DMS53 treated with DMSO at 0.1 percent for 48 hours (cell line): ENCODE measurements around the gene SAA4.
"Not testable (repeated sequence)": the region's sequence is repeated elsewhere in the genome, so short reads cannot be mapped to it uniquely, and the experiment has no call there.

Source experiments
- DNase-seq: peaks from one replicate; lab custom pipeline; 2025; ENCODE audit not compliant: unreplicated experiment; lab: John Stamatoyannopoulos, UW

SAA4 gene

DNA sequence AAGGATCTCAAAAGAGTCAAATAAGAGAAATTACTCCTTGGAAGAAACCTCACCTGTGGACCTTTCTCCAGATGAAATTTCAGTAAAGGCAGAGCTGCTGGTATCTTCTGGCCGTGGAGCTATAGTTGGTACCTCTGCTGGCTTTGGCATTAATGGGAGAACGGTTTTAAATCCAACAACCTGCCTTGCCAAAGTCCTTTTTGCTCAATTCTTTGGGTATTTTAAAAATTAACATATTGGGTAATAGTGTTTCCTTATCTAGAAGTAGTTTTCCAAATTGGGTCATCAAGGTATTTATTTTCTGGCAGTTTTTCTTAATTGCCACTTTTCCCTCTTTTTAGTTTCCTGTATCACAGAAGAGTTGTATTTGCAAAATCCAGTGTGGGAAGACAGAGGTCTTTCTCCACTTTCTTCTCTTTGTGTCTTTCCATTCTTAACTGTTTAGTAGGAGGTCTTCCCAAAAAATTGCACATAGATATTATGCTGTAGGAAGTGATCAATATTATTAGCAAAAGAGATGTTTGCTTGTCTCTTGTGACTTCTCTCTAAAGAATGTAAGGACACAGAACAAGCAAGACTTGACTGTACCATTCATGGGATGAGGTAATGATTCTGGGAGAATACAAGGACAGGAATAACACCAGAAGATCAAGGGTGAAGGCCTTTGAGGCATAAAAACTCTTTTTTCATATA lies at the start of gene SAA4:
TSS of gene SAA4 (minus strand) at position 139 of the 693 bp plus-strand sequence. CDS start 876 bp downstream, outside the sequence.
- DNase-seq = no peak

DNA sequence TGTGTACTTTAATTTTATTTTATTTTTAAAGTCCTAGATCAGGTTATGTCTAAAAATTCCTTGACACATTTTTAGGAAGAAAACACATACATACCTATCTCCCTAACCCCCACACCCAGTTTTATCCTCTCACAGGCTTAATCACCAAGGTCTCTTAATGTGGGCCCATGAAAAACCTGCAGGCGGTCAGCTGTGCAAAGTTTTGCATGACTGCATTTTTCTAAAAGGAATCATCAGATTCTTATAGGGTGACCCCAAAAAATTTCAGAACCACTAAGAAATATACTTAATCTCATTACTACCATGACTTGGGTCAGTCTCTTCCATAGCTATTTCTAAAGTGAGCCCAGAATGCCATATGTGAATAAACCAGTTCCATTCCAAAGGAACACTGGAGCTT lies 49.2 kb upstream of the SAA4 start:
- no peak for DNase-seq

DNA sequence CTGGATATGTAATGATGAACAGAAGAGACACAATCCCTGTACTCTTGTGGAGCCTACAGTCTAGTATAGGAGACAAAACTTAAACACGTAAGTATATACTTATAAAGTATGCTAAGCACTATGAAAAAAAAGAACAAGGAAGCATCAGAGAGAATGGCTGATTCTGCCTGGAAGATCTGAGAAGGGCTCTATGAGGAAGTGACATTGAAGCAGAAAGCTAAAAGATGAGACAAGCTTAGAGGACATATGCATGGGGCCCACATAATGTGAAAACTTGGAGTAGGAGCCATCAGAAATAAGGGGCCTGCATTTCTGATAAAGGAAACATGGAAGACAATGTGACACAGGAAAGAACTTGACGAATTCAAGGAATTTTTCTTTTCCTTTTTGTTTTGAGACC lies 46.0 kb upstream of the SAA4 start:
- no peak for DNase-seq

DNA sequence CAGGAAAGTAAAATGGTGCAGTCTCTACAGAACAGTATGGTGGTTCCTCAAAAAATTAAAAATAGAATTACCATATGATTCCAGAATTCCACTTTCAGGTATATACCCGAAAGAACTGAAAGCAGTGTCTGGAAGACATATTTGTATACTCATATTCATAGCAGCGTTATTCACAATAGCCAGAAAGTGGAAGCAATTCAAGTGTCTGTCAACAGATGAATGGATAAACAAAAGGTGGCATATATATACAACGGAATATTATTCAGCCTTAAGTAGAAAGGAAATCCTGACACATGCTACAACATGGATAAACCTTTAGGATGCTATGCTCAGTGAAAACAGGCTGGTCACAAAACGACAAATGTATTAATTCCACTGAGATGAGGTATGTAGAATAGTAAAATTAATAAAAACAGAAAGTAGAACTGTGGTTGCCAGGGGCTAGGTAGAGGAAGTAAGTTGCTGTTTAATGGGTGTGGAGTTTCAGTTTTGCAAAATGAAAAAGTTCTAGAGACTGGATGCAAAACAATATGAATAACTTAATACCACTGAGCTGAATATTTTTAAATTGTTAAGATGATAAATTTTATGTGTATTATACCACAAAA lies 43.9 kb upstream of the SAA4 start:
- DNase-seq = no peak

GRCh38 chr11:18277565-18278271 lies 41.1 kb upstream of the SAA4 start:
- DNase-seq = no peak

DNA sequence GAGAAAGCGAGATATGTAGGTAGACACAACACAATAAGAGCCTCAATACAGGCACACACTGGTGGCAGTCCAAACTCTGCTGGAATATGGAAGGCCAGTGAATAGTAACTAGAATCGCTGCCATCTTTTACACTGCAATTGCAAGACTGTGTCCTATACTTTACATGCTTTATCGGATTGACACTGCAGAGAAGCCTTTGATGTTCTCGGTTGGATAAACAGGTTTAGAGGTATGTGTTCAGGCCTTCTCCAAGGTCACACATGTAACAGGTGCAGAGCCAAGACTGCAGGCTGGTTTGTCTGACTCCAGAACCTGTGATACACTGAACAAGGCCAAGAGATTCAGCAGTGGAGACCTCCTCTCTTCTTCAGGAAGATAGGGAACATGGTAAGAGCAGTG lies 34.6 kb upstream of the SAA4 start:
- DNase-seq = no peak

DNA sequence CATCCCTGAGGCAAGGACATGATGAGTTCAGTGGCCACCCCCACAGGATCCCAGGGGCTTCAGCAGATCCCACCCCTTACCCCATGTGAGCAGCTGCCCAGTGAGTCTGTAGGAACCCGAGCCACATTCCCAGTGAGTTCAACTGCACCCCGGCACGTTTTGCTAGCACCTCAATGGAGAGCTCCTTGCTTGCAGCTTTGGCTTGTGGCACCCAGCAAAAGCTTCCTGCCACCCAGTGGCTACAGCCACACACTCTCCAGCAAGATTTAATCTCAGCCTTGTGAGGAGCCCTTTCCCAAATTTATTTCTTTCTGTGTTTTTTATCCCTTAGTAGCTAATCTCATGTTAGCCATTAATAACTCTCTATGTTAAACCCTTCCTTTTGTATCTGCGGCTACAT lies 33.5 kb upstream of the SAA4 start:
- no peak for DNase-seq

- DNase-seq = not testable (repeated sequence)
Observed at GRCh38 chr11:18269252-18269651, 32.6 kb upstream of the SAA4 start.

DNA sequence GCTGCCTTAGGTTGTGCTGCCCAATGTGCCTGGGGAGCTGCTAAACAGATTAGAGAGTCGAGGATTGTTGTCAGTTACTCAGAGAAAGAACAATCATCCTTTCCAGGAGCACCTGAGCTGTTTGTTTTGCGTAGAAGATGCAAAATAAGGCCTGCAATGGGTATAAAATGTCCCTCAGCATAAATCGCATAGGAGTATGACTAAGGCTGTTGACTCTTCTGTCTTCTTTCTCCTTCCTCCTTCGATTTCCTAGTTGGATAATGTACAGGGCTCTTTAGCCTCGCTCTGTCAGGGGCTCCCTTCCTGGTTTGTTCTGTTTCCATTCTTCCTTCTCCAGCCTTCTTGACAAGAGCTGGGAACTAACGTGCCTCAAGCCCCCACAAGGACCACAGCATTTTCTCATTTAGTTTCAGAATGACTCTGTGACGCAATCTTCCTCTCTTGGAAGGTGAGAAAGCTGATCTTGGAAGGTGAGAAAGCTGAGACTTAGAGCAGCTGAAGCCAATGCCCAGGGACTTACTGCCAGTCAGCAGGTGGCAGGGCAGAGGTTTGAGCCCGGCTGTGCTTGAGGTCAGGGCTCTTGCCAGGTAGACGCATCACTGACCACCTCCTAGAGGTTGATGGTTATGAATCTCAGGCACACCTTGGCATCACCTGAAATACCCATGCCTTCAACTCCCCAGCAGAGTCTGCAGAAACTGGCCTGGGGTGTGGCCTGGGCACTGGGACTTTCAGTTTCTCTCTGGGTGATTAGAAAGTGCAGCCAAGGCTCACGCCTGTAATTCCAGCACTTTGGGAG lies 30.9 kb upstream of the SAA4 start:
- DNase-seq = not testable (repeated sequence)

GRCh38 chr11:18265949-18266348 lies 29.3 kb upstream of the SAA4 start, which contains the start of gene SAA1:
TSS of gene SAA1 (plus strand) at chr11:18266264. CDS start at chr11:18266888, 624 bp downstream.
- no peak for DNase-seq

- no peak for DNase-seq
Observed at GRCh38 chr11:18264677-18265555, 28.3 kb upstream of the SAA4 start.

DNA sequence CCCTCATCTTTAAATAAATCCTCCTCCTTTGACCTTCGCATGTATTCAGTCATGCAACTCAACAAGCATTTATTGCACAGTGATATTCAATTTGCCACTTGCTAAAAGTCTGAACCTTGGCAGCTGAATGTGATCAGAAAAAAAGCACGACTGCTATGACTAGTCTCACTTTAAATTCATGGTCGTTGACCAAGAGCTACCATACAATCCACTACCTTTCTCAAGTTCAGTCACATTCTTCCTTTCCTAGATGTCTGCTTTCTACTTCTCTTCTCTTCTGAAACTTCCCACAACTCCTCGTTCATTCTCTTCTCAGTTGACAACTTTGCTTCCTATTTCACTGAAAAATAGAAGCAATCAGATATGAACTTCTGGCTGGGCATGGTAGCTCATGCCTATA lies 27.4 kb upstream of the SAA4 start:
- DNase-seq = no peak

DNA sequence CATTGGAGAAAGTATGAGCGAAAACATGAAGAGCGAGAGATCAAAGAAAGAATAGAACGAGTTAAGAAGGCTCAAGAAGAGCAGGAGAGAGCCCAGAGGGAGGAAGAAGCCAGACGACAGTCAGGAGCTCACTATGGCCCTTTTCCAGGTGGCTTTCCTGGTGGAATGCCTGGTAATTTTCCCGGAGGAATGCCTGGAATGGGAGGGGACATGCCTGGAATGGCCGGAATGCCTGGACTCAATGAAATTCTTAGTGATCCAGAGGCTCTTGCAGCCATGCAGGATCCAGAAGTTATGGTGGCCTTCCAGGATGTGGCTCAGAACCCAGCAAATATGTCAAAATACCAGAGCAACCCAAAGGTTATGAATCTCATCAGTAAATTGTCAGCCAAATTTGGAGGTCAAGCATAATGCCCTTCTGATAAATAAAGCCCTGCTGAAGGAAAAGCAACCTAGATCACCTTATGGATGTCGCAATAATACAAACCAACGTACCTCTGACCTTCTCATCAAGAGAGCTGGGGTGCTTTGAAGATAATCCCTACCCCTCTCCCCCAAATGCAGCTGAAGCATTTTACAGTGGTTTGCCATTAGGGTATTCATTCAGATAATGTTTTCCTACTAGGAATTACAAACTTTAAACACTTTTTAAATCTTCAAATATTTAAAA lies 26.2 kb upstream of the SAA4 start:
- DNase-seq = not testable (repeated sequence)

DNA sequence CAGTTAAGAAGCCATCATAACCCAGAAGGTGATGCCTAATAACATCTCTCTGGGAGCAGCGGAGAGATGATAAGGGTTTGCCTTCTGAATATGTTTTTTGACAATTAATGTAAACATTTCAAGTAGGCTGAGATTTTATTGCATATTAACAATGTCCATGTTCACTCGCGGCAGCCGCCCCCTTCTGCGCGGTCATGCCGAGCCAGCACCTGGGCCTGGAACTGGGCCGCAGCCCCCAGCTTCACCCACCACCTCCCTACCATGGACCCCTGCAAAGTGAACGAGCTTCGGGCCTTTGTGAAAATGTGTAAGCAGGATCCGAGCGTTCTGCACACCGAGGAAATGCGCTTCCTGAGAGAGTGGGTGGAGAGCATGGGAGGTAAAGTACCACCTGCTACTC lies 25.1 kb upstream of the SAA4 start:
- no peak for DNase-seq

GRCh38 chr11:18259259-18259658 lies 22.7 kb upstream of the SAA4 start:
- no peak for DNase-seq

DNA sequence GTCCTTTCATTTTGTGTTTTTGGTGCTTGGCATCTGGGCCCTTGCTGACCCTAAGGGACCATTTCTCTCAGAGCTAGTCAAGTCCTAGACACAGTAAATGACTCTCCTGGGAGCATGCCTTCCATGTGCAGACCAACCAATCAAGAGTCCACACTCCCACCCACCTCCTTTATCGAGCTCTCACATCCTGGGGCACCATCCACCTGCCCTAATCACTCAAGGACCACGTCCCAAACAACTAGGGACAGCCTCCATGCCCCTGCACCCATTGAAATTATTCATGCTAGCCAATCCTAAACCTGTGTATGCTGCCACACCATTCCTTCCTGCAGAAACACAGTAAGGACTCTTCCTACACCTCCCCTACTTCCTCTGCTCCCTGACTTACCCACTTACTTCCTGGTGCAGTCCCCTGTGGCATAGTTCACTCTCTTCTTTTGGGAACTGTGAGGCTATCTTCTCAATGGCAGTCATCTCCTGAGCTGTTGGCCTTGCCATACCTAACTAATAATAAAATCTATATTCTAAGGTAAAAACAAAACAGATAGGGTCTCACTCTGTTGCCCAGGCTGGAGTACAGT lies 18.3 kb upstream of the SAA4 start:
- DNase-seq = no peak

DNA sequence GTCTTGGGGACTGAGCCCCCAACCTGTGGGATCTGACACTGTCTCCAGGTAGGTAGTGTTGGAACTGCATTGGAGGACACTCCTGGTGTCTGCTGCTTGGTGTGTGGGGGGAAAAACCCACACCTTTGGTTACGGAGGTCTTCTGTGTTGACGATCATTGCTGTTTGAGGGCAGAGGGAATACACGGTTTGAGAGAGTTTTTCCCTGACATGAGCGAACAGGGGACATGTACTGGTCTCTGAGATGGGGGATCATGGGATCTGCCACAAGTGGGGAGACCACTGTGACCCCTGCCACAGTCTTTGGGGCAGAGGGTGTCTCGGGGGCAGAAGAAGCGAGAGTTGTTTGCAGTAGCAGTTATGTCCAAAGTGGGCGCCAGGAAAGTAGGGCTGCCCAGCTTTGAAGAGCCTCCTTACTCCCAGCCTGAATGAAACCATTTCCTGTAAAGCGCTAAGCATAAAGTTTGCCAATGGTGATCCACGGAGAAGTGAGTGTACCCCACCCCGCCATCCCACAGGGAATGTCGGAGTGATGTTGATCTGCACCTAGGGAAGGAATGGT lies 17.3 kb upstream of the SAA4 start:
- DNase-seq = no peak

- no peak for DNase-seq
Observed at GRCh38 chr11:18253233-18253632, 16.6 kb upstream of the SAA4 start.

- DNase-seq = no peak
Observed at GRCh38 chr11:18248561-18248960, 12.0 kb upstream of the SAA4 start, which contains the start of gene SAA2. TSS of gene SAA2 (minus strand) at chr11:18248668. CDS start at chr11:18248011, 657 bp downstream.
